GM12878 (cell line): ENCODE data around the gene SH3BGRL3. TPM values are rescaled to one million over a fixed set of nuclear protein-coding genes. Genes with fewer than 3 reads are reported as not detected.

Experiments
- ATAC-seq: fragments of 200-7000 bp; cut with Tn5 transposase; 3 replicates; pipeline ENCODE4 v1.9.1; 2020; ENCODE audit warnings: mild to moderate bottlenecking, moderate library complexity
- BruUV-seq: library from RNA; stranded (reverse); fragments of 400-500 nt; replicated peaks from 2 replicates; lab custom pipeline; 2021; lab: Mats Ljungman, UMichigan
- CTCF ChIA-PET: fragments of 300-600 bp; sonication (Branson Sonifier 250); formaldehyde crosslinking; extraction: SDS; loops from one replicate; lab custom pipeline; 2021; ENCODE audit warnings: inconsistent platforms; lab: Yijun Ruan, JAX
- POLR2A ChIA-PET: fragments of 350-600 bp; formaldehyde crosslinking; extraction: SDS; loops from one replicate; lab custom pipeline; 2021; ENCODE audit warnings: inconsistent platforms; lab: Charles Lee
- RAD21 ChIA-PET: fragments of 300-600 bp; sonication (Branson Sonifier 250); formaldehyde crosslinking; loops from one replicate; lab custom pipeline; 2023; ENCODE audit warnings: antibody characterized with exemption; ENCODE audit not compliant: unreplicated experiment; lab: Charles Lee
- SMC1A ChIA-PET: fragments of 300-600 bp; sonication (Branson Sonifier 250); formaldehyde crosslinking; loops from one replicate; lab custom pipeline; 2023; ENCODE audit not compliant: unreplicated experiment, uncharacterized antibody; lab: Charles Lee
- DNase-seq: peaks from one replicate; pipeline ENCODE4 v3.0.0-alpha.2; 2011; ENCODE audit warnings: low read depth, low spot score
- FAIRE-seq: peaks from 3 replicates; lab custom pipeline; 2011; peaks lifted over from hg19 to GRCh38; lab: Jason Lieb, UNC
- H2AFZ ChIP-seq: 2 replicates; pipeline ENCODE4 v1.6.0; 2011; ENCODE audit warnings: low read depth, low read length, control low read depth; ENCODE audit not compliant: control insufficient read depth
- H3K27ac ChIP-seq: 2 replicates; pipeline ENCODE4 v1.5.1; 2011; ENCODE audit warnings: control low read depth; ENCODE audit not compliant: control insufficient read depth, insufficient read depth
- H3K27me3 ChIP-seq, 2 experiments: replicated peaks in 1 of 2; 2 replicates each; pipeline versions ENCODE4 v1.6.0 to v1.6.1; 2011; ENCODE audit warnings: low read length in 1 of 2; ENCODE audit not compliant: control insufficient read depth in 2 of 2, insufficient read depth in 2 of 2
- H3K36me3 ChIP-seq, 2 experiments: 2 replicates each; pipeline ENCODE4 v1.5.1; 2011; ENCODE audit warnings: low read length in 1 of 2; ENCODE audit not compliant: control insufficient read depth in 2 of 2, insufficient read depth in 2 of 2
- H3K4me1 ChIP-seq: 2 replicates; pipeline ENCODE4 v1.6.1; 2011; ENCODE audit warnings: mild to moderate bottlenecking, low read length, moderate library complexity, mixed read lengths; ENCODE audit not compliant: control insufficient read depth, insufficient read depth
- H3K4me2 ChIP-seq: 2 replicates; pipeline ENCODE4 v1.6.0; 2011; ENCODE audit warnings: control low read depth; ENCODE audit not compliant: control insufficient read depth, insufficient read depth
- H3K4me3 ChIP-seq: fragments of 200-600 bp; sonication (generic); 2 replicates; pipeline ENCODE4 v1.5.1; 2016
- H3K79me2 ChIP-seq: 2 replicates; pipeline ENCODE4 v1.6.0; 2011; ENCODE audit warnings: low read length; ENCODE audit not compliant: control insufficient read depth, insufficient read depth
- H3K9ac ChIP-seq: 2 replicates; pipeline ENCODE4 v1.8.0; 2011; ENCODE audit warnings: low read length, control low read depth, mixed read lengths; ENCODE audit not compliant: control insufficient read depth, insufficient read depth
- H3K9me3 ChIP-seq: replicated peaks from 3 replicates; pipeline ENCODE4 v1.5.1; 2011; ENCODE audit warnings: mild to moderate bottlenecking, low read length; ENCODE audit not compliant: control insufficient read depth, insufficient read depth
- H4K20me1 ChIP-seq: 2 replicates; pipeline ENCODE4 v1.6.0; 2011; ENCODE audit not compliant: control insufficient read depth, insufficient read depth
- ATF2 ChIP-seq: IDR thresholded peaks from 2 replicates; pipeline ENCODE4 v1.6.1; 2012; ENCODE audit warnings: low read length, inconsistent platforms
- HCFC1 ChIP-seq: fragments of 150-350 bp; IDR thresholded peaks from 2 replicates; pipeline ENCODE4 v1.6.1; 2014; ENCODE audit warnings: low read length
- RCOR1 ChIP-seq: conservative IDR thresholded peaks from 2 replicates; pipeline ENCODE4 v1.6.1; 2012; ENCODE audit warnings: low read depth, low read length, improper control_type of control experiment
- SREBF2 ChIP-seq: IDR thresholded peaks from 2 replicates; pipeline ENCODE4 v1.6.1; 2012; ENCODE audit warnings: mild to moderate bottlenecking, low read length
- ZNF24 ChIP-seq: fragments of 450-650 bp; IDR thresholded peaks from 2 replicates; pipeline ENCODE4 v1.6.1; 2017; ENCODE audit warnings: antibody characterized with exemption, mild to moderate bottlenecking
- WGBS: methylation state at CpG from one replicate; pipeline ENCODE4 v1.1.6; 2016; ENCODE audit warnings: low lambda C conversion rate; ENCODE audit not compliant: insufficient replicate concordance, insufficient coverage; ENCODE audit errors: missing lambda C conversion rate; 5-methylcytosine and 5-hydroxymethylcytosine counted together
- in situ Hi-C: fragments of 300-500 bp; cut with MboI; formaldehyde crosslinking; loops from 9 replicates; pipeline ENCODE4 v1.14.3; 2018; ENCODE audit warnings: mixed read lengths
- intact Hi-C: fragments of 100-400 bp; cut with micrococcal nuclease; formaldehyde crosslinking; loops from one replicate; pipeline ENCODE4 v1.14.2; 2022; ENCODE audit not compliant: unreplicated experiment
- polyA plus RNA-seq, 11 experiments: library from polyadenylated mRNA; depleted of rRNA in 4 of 11; unstranded in 6 of 11; stranded (reverse) in 5 of 11; fragments of >200 nt; fragmentation: Nextera tagmentation in 4 of 11; fragmentation: Illumina TruSeq in 1 of 11; extraction: Ambion mirVana in 4 of 11; extraction: Trizol in 1 of 11; gene quantifications; 1 replicate in 1 of 11; 2 replicates in 10 of 11; pipeline versions ENCODE4 v1.2.1 to v1.2.3, GENCODE V29; 2011 to 2016; ENCODE audit warnings: inconsistent platforms in 2 of 11, missing spikeins in 2 of 11, low read depth in 1 of 11
- total RNA-seq, 4 experiments: library from RNA; depleted of rRNA in 3 of 4; stranded (reverse); fragments of >200 nt in 3 of 4; fragmentation: Illumina TruSeq in 1 of 4; extraction: Trizol in 1 of 4; gene quantifications; 2 replicates each; pipeline versions ENCODE4 v1.2.1 to v1.2.3, GENCODE V29; 2013 to 2021
- TF ChIP-seq, protein P1 (sequence below): fragments of 450-650 bp; IDR thresholded peaks from 2 replicates; pipeline ENCODE4 v1.6.1; 2017; ENCODE audit warnings: mild to moderate bottlenecking, moderate library complexity
- TF ChIP-seq, protein P2 (sequence below): fragments of 450-650 bp; IDR thresholded peaks from 2 replicates; pipeline ENCODE4 v1.6.1; 2017; ENCODE audit warnings: mild to moderate bottlenecking, moderate library complexity

Gene SH3BGRL3
- total and polyA plus RNA-seq, 10 of the 15 experiments (the other 5 are each of a cell fraction or from before 2014, with no cell fraction given) = 39.7 to 390 (median 118) TPM

GRCh38 chr1:26278303-26278702, 1.6 kb upstream of the SH3BGRL3 start:
- intact Hi-C loops = no loop called here
- in situ Hi-C loops = no loop called here
- Histone ChIP-seq H3K9me3 (no peaks in the 10 kb centered on the region), H3K4me3 (no peak overlapping the region), H3K27me3 (no peaks in the 10 kb centered on the region), H3K4me1 (peaks cover 42% of the 10 kb centered on the region), H3K36me3 (peaks cover 14 to 17% of the 10 kb centered on the region in 2 experiments), H4K20me1 (no peaks in the 10 kb centered on the region), H3K4me2 (no peak overlapping the region), H3K9ac (no peak overlapping the region), H3K79me2 (peaks cover 26% of the 10 kb centered on the region), H2AFZ (no peak overlapping the region), H3K27ac (no peak overlapping the region)
- FAIRE-seq (no peak), DNase-seq (no peak), ATAC-seq (no peak)
- WGBS = 65% methylated on average over 4 of the region's 4 CpGs
- RAD21 ChIA-PET = interaction anchor here (0.5 to 8.9 kb wide), 5 partner anchors 10 to 139 kb away, joined by 3 to 113 read pairs (median 7); partner anchors contain the start of gene CD52
- BruUV-seq = no TSS peak
- POLR2A ChIA-PET = interaction anchor here (3.5 kb wide), 1 partner anchor 41 kb away, joined by 31 read pairs; the partner anchor contains the start of gene CD52
- CTCF ChIA-PET = interaction anchor here (1.2 to 18.0 kb wide), 7 partner anchors 9 to 138 kb away, joined by 3 to 879 read pairs (median 68); partner anchors contain the start of genes CD52 and CEP85
- SMC1A ChIA-PET = interaction anchor here (1.0 to 9.1 kb wide), 3 partner anchors 29 to 107 kb away, joined by 3 to 119 read pairs (median 4); partner anchors contain the start of genes CD52 and ZNF593OS
- TF ChIP-seq, protein P1, sequence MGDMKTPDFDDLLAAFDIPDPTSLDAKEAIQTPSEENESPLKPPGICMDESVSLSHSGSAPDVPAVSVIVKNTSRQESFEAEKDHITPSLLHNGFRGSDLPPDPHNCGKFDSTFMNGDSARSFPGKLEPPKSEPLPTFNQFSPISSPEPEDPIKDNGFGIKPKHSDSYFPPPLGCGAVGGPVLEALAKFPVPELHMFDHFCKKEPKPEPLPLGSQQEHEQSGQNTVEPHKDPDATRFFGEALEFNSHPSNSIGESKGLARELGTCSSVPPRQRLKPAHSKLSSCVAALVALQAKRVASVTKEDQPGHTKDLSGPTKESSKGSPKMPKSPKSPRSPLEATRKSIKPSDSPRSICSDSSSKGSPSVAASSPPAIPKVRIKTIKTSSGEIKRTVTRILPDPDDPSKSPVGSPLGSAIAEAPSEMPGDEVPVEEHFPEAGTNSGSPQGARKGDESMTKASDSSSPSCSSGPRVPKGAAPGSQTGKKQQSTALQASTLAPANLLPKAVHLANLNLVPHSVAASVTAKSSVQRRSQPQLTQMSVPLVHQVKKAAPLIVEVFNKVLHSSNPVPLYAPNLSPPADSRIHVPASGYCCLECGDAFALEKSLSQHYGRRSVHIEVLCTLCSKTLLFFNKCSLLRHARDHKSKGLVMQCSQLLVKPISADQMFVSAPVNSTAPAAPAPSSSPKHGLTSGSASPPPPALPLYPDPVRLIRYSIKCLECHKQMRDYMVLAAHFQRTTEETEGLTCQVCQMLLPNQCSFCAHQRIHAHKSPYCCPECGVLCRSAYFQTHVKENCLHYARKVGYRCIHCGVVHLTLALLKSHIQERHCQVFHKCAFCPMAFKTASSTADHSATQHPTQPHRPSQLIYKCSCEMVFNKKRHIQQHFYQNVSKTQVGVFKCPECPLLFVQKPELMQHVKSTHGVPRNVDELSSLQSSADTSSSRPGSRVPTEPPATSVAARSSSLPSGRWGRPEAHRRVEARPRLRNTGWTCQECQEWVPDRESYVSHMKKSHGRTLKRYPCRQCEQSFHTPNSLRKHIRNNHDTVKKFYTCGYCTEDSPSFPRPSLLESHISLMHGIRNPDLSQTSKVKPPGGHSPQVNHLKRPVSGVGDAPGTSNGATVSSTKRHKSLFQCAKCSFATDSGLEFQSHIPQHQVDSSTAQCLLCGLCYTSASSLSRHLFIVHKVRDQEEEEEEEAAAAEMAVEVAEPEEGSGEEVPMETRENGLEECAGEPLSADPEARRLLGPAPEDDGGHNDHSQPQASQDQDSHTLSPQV = no peak
- TF ChIP-seq SREBF2 = no peak
- no peak for TF ChIP-seq RCOR1
- no peak for TF ChIP-seq ATF2
- no peak for TF ChIP-seq ZNF24
- TF ChIP-seq, protein P2, sequence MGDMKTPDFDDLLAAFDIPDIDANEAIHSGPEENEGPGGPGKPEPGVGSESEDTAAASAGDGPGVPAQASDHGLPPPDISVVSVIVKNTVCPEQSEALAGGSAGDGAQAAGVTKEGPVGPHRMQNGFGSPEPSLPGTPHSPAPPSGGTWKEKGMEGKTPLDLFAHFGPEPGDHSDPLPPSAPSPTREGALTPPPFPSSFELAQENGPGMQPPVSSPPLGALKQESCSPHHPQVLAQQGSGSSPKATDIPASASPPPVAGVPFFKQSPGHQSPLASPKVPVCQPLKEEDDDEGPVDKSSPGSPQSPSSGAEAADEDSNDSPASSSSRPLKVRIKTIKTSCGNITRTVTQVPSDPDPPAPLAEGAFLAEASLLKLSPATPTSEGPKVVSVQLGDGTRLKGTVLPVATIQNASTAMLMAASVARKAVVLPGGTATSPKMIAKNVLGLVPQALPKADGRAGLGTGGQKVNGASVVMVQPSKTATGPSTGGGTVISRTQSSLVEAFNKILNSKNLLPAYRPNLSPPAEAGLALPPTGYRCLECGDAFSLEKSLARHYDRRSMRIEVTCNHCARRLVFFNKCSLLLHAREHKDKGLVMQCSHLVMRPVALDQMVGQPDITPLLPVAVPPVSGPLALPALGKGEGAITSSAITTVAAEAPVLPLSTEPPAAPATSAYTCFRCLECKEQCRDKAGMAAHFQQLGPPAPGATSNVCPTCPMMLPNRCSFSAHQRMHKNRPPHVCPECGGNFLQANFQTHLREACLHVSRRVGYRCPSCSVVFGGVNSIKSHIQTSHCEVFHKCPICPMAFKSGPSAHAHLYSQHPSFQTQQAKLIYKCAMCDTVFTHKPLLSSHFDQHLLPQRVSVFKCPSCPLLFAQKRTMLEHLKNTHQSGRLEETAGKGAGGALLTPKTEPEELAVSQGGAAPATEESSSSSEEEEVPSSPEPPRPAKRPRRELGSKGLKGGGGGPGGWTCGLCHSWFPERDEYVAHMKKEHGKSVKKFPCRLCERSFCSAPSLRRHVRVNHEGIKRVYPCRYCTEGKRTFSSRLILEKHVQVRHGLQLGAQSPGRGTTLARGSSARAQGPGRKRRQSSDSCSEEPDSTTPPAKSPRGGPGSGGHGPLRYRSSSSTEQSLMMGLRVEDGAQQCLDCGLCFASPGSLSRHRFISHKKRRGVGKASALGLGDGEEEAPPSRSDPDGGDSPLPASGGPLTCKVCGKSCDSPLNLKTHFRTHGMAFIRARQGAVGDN = no peak
- TF ChIP-seq HCFC1 = no peak
